GM18870 (cell line): ENCODE measurements around the gene MKS1.
A peak's percentile ranks its signal among the peaks of the same experiment; 100 is the strongest.

Experiments used
- ATAC-seq: cut with Tn5 transposase; IDR thresholded peaks from one replicate; pipeline ENCODE4 v1.9.1; 2021; ENCODE audit warnings: moderate library complexity; ENCODE audit not compliant: unreplicated experiment

MKS1 gene

GRCh38 chr17:58219007-58219788, at the start of gene MKS1:
Gene MKS1, minus strand, starts transcription at chr17:58219255. Its CDS starts 25 bp downstream, at chr17:58219230.
- ATAC-seq, result peak; percentile 77

GRCh38 chr17:58268326-58268725, 49.3 kb upstream of the MKS1 start:
- ATAC-seq, result no peak

GRCh38 chr17:58267347-58268324, 48.6 kb upstream of the MKS1 start:
- no peak for ATAC-seq

GRCh38 chr17:58265902-58266875, 47.1 kb upstream of the MKS1 start:
- no peak for ATAC-seq

- no peak for ATAC-seq
Observed at GRCh38 chr17:58265271-58265670, 46.2 kb upstream of the MKS1 start.

- no peak for ATAC-seq
Observed at GRCh38 chr17:58264407-58265103, 45.5 kb upstream of the MKS1 start.

- ATAC-seq, result no peak
Observed at GRCh38 chr17:58263773-58264172, 44.7 kb upstream of the MKS1 start.

GRCh38 chr17:58262149-58262548, 43.1 kb upstream of the MKS1 start:
- ATAC-seq, result no peak

GRCh38 chr17:58254803-58255202, 35.7 kb upstream of the MKS1 start:
- no peak for ATAC-seq

- no peak for ATAC-seq
Observed at GRCh38 chr17:58253082-58253481, 34.0 kb upstream of the MKS1 start.

GRCh38 chr17:58252141-58252540, 33.1 kb upstream of the MKS1 start:
- no peak for ATAC-seq

GRCh38 chr17:58250344-58251011, 31.4 kb upstream of the MKS1 start:
- no peak for ATAC-seq

GRCh38 chr17:58249270-58250133, 30.4 kb upstream of the MKS1 start:
- no peak for ATAC-seq

- ATAC-seq, result no peak
Observed at GRCh38 chr17:58248955-58249269, 29.9 kb upstream of the MKS1 start.

GRCh38 chr17:58247511-58248363, 28.7 kb upstream of the MKS1 start:
- no peak for ATAC-seq

GRCh38 chr17:58246781-58247180, 27.7 kb upstream of the MKS1 start:
- no peak for ATAC-seq

- ATAC-seq, result no peak
Observed at GRCh38 chr17:58246104-58246740, 27.2 kb upstream of the MKS1 start.
